HG03521 (cell line): Measurements from ENCODE around the gene TUSC2.

Source experiments
- ATAC-seq: cut with Tn5 transposase; IDR thresholded peaks from one replicate; pipeline ENCODE4 v1.9.1; 2021; ENCODE audit warnings: mild to moderate bottlenecking, moderate library complexity; ENCODE audit not compliant: unreplicated experiment

The TUSC2 gene

DNA sequence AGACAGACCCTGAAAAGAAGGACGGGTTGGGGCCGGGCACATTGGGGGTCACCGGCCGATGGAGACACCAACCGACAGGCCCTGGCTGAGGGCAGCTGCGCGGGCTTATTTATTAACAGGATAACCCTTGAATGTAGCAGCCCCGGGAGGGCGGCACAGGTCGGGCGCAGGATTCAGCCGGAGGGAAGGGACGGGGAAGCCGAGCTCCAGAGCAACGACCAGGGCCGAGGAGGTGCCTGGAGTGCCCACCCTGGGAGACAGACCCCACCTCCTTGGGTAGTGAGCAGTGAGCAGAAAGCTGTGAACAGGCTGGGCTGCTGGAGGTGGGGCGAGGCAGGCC is 51.3 kb downstream of the TUSC2 start:
- ATAC-seq: no peak

- no peak for ATAC-seq
These were observed 51.8 kb downstream of the TUSC2 start for GRCh38 chr3:50275996-50276761.

DNA sequence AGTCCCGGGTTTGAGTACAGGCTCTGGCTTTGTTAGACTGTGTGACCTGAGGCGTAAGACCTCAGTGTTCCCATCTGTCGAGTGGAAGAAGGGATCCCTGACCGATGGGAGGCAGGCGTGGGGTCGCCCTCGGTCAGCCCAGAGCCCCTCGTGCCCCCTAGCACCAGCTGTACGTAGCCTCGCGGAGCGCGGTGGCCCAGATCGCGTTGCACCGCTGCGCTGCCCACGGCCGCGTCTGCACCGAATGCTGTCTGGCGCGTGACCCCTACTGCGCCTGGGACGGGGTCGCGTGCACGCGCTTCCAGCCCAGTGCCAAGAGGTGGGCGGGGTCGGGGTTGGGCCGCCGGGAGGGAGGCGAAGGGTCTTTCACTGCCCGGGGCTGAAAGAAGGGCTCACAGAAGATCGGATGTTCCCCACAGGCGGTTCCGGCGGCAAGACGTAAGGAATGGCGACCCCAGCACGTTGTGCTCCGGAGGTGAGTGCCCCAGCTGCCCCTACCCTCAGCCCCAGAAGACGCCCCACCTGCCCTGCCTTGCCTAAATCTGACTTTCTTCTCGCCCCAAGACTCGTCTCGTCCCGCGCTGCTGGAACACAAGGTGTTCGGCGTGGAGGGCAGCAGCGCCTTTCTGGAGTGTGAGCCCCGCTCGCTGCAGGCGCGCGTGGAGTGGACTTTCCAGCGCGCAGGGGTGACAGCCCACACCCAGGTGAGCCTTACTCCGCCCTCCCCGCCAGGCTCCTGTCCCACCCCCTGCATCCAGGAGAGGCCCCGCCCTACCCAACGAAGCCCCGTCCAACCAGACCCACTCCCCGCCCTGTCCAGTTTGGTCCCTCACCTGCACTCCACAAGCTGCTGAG is 52.7 kb downstream of the TUSC2 start:
- no peak for ATAC-seq
